HG03565 (cell line): Measurements from ENCODE around the gene PRPF8.

ENCODE experiments used
- ATAC-seq: cut with Tn5 transposase; IDR thresholded peaks from one replicate; pipeline ENCODE4 v1.9.1; 2021; ENCODE audit warnings: mild to moderate bottlenecking, moderate library complexity; ENCODE audit not compliant: unreplicated experiment

Gene PRPF8

DNA sequence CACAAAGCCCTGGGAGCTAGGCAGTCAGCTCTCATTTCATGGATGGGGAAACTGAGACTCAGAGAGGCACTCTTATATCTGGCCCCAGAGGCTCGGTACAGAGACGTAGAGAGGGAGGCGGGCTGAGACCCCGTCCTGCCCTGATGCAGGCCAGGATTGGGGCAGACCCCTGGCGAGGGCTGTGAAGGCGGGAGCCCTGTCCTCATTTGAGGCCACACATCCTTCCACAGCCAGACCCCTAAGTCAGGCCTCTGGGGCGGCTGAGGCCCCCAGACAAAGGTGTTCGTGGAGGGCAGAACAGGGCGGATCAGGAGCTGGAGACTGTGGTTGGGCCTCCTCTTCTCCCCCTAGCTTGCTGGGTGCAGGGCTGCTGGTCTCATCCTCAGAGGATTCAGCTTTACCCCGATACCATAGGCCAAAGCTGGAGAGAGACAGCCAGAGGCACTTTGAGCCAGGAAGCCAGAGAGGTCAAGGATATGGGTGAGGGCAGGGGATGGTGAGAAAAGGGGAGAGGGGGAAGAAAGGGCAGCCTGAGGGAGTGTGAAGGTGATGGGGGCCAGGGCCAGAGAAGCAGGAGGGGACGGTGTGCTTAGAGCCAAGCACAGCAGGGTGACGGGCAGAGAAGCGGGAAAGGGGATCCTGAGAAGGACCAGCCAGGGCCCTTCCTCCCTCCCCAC lies 38.3 kb downstream of the PRPF8 start:
- ATAC-seq, result no peak

DNA sequence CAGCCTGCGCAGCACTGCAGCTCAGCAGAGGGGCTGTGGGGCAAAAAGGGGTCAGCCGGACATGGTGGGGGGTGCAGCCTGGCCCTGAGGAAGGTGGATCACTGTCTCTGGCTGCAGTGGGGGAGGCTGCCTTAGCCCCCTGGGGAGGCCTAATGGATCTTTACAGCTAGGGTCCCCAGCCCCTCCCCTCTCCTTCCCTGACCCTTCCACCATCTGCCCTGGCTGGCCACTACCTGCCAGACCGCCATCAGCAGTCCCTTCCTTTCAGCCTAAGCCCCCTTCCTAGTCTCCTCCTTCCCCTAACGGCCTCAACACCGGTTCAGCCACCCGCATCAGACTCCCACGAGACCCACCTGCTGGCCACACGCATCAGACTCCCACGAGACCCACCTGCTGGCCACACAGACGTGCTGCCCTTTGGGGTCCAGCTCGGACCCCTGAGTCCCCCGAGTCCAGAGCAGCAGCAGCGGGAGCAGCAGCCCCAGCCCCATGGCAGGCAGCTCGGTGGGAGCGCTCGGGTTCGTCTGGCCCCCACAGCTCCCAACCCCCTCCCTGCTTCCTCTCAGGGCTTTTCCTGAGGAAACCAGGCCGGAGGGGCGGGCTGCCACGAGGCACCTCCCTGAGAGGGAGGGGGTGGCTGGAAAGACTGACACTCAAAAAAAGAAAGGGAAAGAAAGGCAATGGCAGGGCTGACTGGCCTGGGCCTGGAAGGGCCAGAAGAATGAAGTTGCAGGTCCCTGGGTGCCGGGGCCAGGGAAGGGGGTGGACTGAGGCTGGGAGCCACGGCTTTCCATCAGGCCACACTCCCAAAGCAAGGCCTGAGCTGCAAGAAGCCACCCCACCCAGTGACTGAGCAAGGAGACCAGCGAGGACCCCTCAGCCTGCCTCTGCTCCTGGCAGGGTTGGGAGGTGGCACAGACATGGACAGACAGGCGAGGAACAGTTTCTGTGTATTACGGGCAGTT lies 39.2 kb downstream of the PRPF8 start, which contains the start of gene SCARF1:
SCARF1 (minus strand) TSS at position 526 of the 965 bp plus-strand sequence; CDS start at position 491, 35 bp downstream.
- no peak for ATAC-seq

DNA sequence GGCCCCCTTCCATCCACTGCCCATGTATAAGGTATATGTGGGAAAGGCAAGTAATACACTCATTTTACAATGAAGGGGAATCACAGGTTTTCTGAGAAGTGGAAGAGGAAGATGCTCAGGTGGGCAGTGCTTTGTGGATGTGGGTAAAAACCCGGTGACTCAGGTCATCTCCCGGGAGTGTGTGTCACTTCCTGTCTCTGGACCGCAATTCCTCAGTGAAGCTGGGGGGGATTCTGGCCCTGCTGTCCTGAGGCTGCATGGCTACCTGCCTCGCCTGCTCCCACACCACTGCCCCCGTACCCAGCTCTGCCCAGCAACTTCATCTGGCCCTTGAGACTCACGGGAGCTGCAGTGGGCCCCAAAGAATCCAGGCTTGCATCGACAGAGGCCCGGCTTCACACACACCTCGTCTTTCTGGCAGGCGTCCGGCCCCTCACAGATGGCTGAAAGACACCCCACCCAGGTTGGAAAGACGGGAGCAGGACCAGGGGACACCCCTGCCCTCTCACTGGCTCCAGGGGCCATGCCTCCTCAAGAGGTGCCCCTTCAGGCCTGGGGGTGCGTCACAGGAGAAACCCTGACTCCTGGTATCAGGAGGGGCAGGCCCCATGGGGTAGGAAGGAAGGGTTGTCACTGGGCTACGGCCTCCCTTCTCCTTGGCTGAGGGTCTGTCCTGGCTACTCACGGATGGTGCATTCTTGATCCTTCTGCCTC lies 40.0 kb downstream of the PRPF8 start:
- ATAC-seq, result no peak

DNA sequence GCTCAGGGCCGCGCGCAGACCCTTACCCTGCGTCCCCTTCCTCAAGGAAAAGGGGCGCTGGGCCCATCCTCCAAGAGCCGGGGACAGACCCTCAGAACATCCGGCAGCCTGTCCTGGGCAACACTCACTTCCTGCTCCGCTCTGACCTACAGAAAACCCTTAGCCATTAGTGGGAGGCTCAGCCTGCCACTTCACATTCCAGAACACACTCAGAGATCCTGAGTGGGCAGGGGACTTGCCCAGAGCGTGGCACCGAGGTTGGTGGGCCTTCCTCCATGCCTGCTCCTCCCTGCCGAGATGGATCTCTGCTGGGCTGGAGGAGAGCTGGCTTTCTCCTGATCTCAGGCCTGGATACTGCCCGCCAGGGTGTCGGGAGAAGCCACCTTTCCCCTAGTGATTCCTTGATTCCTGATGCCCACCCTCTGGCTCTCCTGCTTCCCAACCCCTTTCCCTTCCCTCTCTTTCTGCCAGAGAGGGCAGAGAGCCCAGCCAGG lies 40.6 kb downstream of the PRPF8 start:
- no peak for ATAC-seq

DNA sequence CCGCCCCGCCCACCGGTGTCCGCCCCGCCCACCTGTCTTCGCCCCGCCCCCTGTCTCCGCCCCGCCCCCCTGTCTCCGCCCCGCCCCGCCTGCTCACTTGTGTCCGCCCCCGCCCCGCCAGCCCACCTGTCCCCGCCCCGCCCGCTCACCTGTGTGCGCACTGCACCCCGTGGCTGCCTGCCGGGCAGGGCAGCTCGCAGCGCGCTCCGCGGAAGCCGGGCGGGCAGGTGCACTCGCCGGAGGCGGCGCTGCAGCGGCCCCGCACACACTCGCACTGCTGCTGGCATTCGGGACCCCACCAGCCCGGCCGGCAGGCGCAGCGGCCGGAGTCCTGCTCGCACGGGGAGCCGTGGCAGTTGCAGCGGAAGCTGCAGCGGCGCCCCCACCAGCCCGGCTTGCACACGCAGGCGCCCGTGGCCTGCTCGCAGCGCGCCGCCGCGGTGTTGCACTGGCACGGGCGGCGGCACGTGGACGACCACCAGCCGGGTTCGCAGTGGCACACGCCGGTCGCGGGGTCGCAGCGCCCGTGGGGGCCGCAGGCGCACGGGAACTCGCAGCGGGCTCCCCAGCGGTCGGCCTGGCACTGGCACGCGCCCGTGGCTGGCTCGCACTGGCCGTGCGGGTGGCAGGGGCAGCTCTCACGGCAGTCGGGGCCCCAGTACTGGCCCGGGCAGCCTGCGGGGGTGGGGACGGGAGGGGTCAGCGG lies 41.2 kb downstream of the PRPF8 start:
- no peak for ATAC-seq

DNA sequence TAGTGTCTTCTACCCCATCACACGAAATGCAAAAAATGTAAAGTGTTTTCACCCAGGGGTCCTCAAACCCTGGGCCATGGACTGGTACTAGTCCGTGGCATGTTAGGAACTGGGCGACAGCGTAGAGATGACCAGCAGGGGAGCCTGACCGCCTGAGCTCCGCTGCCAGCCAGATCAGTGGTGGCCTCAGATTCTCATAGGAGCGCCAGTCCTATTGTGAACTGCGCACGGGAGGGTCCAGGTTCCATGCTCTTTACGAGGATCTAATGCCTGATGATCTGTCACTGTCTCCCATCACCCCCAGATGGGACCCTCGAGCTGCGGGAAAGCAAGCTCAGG lies 43.6 kb downstream of the PRPF8 start:
- no peak for ATAC-seq

DNA sequence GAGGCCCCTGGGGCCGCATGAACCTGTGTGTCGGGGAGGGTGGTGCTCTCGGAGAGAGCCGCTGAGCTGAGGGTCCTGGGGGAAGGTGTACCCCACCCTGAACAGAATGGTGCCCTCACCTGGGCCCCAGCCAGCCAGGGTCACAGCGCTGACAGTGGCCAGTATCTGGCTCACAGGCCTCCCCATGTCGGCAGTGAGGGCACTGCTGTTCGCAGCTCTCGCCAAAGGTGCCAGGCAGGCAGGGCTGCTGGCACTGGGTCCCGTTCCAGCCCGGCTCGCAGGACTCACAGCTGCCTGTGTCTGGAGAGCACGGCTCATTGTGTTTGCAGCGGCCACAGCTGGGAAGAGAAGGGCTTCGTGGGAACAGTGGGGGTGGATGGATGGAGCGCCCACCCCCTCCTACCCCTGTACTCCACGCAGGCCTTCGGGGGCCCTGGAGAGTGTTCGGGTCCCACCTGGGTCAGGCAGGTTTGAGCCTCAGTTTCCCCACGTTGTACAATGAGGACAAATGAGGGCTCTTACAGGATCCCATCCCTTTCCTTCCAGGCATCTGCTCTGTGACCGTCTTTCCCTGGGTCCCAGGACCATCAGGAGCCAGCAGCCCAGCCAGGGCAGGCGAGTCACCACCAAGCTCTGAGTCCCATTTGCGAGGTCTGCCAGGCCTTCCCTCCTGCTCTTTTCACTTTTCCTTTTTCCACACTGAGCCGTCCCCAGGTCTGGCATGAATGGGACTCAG lies 44.2 kb downstream of the PRPF8 start:
- no peak for ATAC-seq

DNA sequence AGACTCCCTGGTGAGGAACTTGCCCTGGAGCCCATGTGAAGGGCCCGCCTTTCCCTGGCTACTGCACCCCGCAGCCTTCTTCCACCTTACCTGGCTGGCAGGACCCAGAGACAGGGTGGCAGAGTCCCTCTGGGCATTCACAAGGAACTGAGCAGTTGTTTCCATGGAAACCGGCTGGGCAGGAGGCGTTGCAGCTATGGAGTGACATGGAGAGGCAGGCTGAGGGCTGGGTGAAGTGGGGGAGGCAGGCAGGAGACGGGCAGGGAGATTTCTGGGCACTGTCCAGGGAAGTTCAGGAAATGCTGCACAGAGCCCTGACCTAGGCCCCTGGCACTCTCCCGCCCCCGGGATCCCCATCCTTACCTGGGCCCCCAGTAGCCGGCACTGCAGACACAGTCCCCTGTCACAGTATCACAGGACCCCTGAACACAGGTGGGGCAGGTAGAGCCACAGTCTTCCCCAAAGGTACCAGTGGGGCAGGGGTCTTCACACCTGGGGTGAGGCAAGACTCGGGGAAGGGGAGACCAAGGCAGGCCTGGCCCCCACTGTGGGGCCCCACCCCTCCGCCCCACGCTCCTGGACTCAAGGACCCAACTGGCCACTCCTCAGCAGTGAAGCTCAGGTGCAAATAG lies 45.0 kb downstream of the PRPF8 start:
- ATAC-seq, result no peak

DNA sequence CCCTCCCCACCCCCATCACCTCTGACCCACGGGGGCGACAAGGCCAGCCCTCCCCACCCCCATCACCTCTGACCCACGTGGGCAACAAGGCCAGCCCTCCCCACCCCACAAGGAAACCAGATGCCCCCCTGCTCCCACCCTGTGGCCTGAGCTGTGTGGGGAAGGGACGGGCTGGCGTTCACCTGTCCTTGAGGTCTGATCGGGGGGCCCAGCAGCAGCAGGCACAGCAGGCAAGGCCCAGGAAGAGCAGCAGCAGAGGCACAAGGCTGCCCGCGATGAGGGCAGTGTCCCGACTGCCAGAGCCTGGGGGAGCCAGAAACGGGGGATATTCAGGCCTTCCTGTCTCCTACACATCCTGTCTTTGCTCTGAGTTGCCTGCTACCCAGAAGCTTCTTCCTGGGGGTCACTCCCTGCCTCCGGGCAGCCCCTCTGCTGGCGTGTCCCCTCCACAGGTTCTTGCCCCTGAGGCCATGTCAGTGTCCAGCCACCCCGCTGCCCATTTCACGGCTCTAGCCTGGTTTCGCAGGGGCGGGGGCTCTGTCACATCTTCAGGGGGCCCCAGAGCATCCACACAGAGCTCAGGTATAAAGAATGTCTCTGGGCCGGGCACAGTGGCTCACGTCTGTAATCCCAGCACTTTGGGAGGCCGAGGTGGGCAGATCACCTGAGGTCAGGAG lies 45.9 kb downstream of the PRPF8 start:
- no peak for ATAC-seq

DNA sequence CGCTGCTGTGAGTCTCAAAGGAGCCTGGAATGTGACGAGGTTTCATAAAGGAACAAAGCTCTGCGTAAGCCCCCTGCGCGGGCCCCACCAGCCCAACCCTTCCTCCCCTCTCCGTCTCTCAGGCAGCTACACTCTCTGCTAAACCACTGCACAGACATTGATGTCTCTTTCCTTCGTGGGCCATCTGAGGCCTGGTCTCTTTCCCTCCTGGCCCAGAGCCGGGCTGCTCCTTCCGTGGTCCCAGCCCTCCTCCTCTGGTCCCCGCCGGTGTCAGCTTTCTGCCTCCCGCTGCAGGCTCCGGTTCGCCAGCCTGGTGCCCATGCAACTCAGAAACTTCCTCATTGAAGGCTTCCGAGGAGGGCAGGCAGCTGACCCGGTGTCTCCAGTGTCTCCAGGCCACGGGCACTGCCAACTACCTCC lies 46.5 kb downstream of the PRPF8 start:
- no peak for ATAC-seq

DNA sequence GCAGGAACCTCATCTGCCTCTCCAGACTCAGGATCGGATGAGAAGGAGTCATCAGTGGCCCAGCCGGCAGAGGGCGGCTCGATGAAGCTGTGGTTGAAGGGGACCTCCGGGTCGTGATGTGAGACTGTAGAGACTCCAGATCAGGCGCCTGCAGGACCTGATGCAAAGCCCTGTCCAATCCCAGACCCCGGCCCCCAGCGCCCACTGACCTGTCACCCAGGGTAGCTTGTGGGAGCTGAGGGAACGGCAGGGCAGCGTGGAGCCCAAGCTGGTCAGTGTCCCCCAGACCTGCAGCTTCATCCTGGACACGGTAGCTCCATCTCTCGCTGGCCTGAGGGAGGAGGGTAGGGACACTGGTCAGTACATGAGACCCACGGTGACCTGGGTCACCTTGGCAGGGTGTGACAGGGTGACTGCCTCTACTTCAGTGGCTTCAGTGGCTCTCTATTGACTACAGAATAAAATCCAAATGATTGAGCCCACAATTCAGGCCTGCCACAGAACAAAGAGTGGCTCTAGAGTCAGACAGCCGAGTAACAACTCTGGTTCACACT lies 47.9 kb downstream of the PRPF8 start:
- ATAC-seq, result no peak

DNA sequence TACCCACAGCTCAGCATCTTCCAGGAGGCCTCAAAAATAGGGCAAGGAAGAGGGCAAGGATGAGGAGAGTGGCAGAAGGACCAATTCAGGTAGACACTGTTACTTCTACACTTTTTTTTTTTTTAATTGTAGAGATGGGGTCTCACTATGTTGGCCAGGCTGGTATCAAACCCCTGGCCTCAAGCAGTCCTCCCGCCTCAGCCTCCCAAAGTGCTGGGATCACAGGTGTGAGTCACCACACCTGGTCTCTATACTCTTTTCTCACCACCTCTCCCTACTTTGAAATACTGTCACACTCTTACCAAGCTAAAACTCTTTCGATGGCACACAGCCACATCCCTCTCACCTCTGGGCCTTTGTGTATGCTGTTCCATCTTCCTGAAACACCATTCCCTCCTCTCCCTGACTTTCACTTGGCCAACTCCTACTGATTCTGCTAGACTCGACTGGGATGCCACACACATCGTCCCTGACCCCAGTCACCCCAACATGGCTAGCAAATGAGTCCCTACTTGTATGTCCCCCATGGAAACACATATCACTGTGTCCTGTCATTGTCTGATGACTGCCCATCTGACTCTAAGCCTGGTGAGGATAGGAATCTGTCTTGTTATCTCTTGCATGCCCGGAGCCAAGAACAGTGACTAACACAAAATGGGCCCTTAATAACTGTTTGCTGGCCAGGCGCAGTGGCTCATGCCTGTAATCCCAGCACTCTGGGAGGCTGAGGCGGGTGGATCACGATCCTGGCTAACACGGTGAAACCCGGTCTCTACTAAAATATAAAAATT lies 48.8 kb downstream of the PRPF8 start:
- ATAC-seq, result no peak

DNA sequence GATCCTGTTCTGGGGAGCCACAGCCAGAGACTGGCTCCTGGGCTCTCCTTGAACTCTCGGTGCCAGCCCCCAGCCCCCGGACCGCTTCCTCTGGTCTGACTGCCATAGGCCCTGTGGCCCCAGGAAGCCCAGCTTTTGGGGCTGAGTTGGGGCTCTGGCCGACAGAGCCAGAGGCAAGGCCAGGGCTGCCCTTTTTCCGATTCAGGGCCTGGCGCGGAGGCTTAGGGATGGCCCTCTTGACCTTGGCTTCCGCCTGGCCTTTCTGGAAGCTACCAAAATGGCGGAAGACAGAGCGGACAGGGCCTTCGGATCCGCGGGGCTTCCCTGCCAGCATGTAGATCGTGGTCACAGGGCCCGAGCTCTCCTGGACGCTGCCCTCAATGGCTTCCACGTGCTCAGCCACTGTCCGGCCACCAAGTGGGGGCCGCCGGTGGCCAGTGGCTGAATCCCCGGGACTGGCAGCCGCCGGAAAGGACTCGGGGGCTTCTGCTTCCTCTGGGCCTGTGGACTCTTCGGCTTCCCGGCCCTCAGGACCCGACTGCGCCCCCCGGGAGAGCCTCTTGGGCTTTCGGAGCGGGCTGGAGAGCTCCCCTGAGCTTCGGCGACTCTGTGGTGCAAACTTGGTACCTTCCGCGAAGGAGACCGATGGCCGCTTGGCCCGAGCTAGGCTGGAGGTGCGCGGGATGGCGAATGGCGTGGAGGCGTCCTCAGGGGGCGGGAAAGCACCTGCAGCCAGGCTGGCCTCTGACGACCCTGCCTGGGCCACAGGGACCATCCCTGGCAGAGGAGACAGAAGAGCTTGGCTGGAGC lies 49.6 kb downstream of the PRPF8 start:
- ATAC-seq, result no peak

DNA sequence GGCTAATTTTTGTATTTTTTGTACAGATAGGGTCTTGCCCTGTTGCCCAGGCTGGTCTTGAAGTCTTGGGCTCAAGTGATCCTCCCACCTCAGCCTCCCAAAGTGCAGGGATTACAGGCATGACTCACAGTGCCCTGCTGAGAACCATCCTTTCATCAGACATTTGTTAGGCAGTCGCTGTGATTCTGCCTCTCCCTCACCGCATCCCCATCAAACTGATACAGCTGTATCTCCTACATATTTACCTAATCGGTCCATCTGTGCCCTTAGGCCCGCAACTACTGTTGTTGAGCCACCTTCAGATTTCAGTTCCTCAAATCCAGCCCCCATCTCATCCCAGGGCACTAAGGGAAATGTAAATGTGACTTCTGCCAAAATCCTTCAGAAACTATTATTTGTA lies 54.0 kb downstream of the PRPF8 start:
- no peak for ATAC-seq

DNA sequence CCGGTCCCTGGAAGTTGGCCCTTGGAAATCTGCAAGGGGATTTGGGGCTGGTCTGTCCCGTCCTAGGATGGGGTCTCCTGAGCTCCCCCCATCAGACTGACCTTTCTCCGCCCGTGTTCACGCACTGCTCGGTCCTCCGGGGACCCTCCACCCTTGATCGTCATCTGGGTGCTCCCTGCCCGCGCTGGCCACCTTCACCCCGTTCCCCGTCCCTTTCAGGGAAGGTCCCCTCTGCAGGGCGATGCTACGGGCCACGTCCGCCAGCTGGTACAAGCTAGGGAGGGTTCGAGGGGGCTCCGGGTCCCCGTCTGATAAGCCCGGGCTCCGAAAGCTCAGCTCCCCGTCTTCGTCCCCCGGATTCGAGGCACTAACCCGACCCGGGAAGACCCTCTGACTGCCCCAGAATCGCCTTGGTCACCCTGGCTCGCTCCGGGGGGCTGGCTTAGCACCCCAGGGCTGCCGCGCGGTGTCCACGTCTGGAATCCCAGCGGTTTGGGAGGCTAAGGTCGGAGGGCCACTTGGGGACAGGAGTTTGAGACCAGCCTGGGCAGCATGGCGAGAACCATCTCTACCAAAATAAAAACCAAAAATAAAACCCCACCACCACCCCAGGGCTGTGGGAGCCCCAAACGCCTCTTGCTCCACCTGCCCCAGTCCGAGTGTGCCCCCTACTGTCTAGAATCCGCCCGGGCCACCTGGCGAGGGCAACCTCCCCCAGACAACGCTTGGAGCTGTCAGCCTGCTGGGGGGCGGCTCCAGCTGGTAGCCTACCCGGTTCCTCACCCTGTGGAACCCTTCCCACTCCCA lies 55.0 kb downstream of the PRPF8 start:
- ATAC-seq, result no peak

DNA sequence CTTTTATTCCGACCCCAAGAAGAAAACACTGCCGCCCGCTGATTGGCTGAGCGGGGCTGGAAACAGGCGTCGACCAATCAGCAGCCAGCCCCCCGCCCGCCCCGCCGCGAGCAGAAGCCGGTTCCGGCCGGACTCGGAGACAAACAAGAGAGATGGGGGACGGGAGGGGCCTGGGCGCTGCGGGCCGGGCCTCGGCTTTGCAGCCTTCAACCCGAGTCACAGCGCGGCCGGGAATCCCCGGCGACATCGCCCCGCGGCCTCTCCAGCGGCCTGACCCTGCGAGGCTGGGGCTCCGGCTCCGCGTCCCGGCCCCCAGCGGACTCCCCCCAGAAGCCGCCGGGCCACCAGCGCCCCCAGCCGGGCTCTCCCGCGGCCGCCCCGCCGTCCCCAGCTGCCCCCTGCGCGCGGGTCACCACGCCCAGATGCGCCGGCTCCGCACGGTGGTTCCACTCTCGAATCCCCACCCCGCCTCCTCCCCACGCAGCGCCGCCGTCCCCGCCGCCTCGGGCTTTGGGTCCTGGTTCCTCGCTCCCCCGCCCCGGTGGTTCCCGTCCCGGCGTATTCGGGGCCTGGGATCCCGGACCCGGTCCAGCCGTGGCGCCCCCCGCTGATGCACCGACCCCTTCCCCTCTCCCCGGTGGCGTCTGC lies 55.7 kb downstream of the PRPF8 start:
- ATAC-seq, result peak; percentile 36
